Activated naive CD8-positive, alpha-beta T cell treated with anti-CD3 and anti-CD28 coated beads, Interleukin-2, amount 10 ng/mL, durations not matched to agents 7 days and 5 days (primary cell): ENCODE data around the gene SPTLC2. TPM values are rescaled to one million over a fixed set of nuclear protein-coding genes. Genes with fewer than 3 reads are reported as not detected.
"Not testable (repeated sequence)": the region's sequence is repeated elsewhere in the genome, so short reads cannot be mapped to it uniquely, and the experiment has no call there.

ENCODE experiments used
- ATAC-seq: fragments of 150-1000 bp; cut with Tn5 transposase; one replicate; pipeline ENCODE4 v1.10.0; 2021; ENCODE audit warnings: low read depth, moderate library complexity
- POLR2A ChIA-PET: fragments of 350-600 bp; sonication (Branson Sonifier 250); formaldehyde crosslinking; loops from one replicate; lab custom pipeline; 2021; ENCODE audit warnings: antibody characterized with exemption; lab: Charles Lee
- DNase-seq: peaks from one replicate; pipeline ENCODE4 v3.0.0; 2021
- H3K27ac Mint-ChIP-seq: one replicate; pipeline ENCODE4 v1.8.0; 2022; ENCODE audit warnings: mild to moderate bottlenecking, mixed read lengths
- H3K27me3 Mint-ChIP-seq: one replicate; pipeline ENCODE4 v1.8.0; 2022; ENCODE audit warnings: mild to moderate bottlenecking, moderate library complexity, mixed read lengths
- H3K36me3 Mint-ChIP-seq: one replicate; pipeline ENCODE4 v1.8.0; 2021; ENCODE audit warnings: mild to moderate bottlenecking, mixed read lengths
- H3K4me1 Mint-ChIP-seq: one replicate; pipeline ENCODE4 v1.8.0; 2021; ENCODE audit warnings: mixed read lengths
- H3K4me3 Mint-ChIP-seq: one replicate; pipeline ENCODE4 v1.8.0; 2022; ENCODE audit warnings: mild to moderate bottlenecking, moderate library complexity, mixed read lengths
- H3K9me3 Mint-ChIP-seq: one replicate; pipeline ENCODE4 v1.8.0; 2021; ENCODE audit warnings: mixed read lengths
- total RNA-seq, 2 experiments: library from RNA; stranded (reverse); gene quantifications; one replicate each; pipeline ENCODE4 v1.2.3, GENCODE V29; 2021

Gene SPTLC2
- total RNA-seq, 2 experiments from 2014 or later, result 57.1 to 60.6 TPM

GRCh38 chr14:77547512-77548180, 68.8 kb downstream of the SPTLC2 start:
- Mint-ChIP-seq H3K27me3 (no peaks in the 10 kb centered on the region), H3K27ac (no peak overlapping the region), H3K9me3 (no peaks in the 10 kb centered on the region), H3K4me1 (peaks cover 16% of the 10 kb centered on the region), H3K36me3 (peaks cover 27% of the 10 kb centered on the region), H3K4me3 (no peak overlapping the region)
- DNase-seq, result no peak
- POLR2A ChIA-PET, result no interaction called here
- ATAC-seq, result no peak

GRCh38 chr14:77545171-77545570, 71.3 kb downstream of the SPTLC2 start:
- H3K4me3 Mint-ChIP-seq, POLR2A ChIA-PET, DNase-seq, H3K27ac Mint-ChIP-seq, ATAC-seq, H3K27me3 Mint-ChIP-seq, H3K9me3 Mint-ChIP-seq: not testable (repeated sequence)
- H3K4me1 Mint-ChIP-seq, result peaks cover 16% of the 10 kb centered on the region
- H3K36me3 Mint-ChIP-seq, result peaks cover 24% of the 10 kb centered on the region

GRCh38 chr14:77544571-77544970, 71.9 kb downstream of the SPTLC2 start:
- Mint-ChIP-seq H3K36me3 (peaks cover 21% of the 10 kb centered on the region), H3K27ac (peak overlapping the region; percentile 19), H3K4me1 (peaks cover 16% of the 10 kb centered on the region), H3K27me3 (no peaks in the 10 kb centered on the region), H3K4me3 (no peak overlapping the region), H3K9me3 (no peaks in the 10 kb centered on the region)
- no peak for DNase-seq
- POLR2A ChIA-PET, result interaction anchor here (0.6 kb wide), 1 partner anchor 126 kb away, joined by 3 read pairs; no protein-coding TSS in a partner anchor
- no peak for ATAC-seq

- POLR2A ChIA-PET, result interaction anchor here (0.6 kb wide), 1 partner anchor 127 kb away, joined by 3 read pairs; no protein-coding TSS in a partner anchor
- H3K4me3 Mint-ChIP-seq, result no peak overlapping the region
- peaks cover 21% of the 10 kb centered on the region for H3K36me3 Mint-ChIP-seq
- peaks cover 16% of the 10 kb centered on the region for H3K4me1 Mint-ChIP-seq
- H3K9me3 Mint-ChIP-seq, result no peaks in the 10 kb centered on the region
- DNase-seq, result no peak
- no peaks in the 10 kb centered on the region for H3K27me3 Mint-ChIP-seq
- no peak for ATAC-seq
- no peak overlapping the region for H3K27ac Mint-ChIP-seq
These were observed 72.7 kb downstream of the SPTLC2 start for GRCh38 chr14:77543637-77544334.

DNA sequence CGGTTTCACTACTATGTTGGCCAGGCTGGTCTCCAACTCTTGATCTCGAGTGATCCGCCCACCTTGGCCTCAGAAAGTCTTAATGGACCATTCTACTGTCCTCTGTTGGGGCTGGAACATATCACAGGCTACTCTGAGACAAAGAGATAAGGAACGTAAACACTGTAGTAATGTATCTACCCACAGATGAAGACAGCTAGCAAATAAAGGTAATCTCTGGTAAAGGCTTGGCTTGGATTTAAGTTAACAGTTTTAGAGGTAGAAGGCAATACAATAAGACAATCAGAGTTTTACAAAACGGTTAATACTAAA, 73.2 kb downstream of the SPTLC2 start:
- Mint-ChIP-seq H3K9me3 (no peaks in the 10 kb centered on the region), H3K27ac (no peak overlapping the region), H3K27me3 (no peaks in the 10 kb centered on the region), H3K36me3 (peaks cover 18% of the 10 kb centered on the region), H3K4me3 (no peak overlapping the region), H3K4me1 (peaks cover 17% of the 10 kb centered on the region)
- DNase-seq (no peak), ATAC-seq (no peak)
- POLR2A ChIA-PET, result no interaction called here

DNA sequence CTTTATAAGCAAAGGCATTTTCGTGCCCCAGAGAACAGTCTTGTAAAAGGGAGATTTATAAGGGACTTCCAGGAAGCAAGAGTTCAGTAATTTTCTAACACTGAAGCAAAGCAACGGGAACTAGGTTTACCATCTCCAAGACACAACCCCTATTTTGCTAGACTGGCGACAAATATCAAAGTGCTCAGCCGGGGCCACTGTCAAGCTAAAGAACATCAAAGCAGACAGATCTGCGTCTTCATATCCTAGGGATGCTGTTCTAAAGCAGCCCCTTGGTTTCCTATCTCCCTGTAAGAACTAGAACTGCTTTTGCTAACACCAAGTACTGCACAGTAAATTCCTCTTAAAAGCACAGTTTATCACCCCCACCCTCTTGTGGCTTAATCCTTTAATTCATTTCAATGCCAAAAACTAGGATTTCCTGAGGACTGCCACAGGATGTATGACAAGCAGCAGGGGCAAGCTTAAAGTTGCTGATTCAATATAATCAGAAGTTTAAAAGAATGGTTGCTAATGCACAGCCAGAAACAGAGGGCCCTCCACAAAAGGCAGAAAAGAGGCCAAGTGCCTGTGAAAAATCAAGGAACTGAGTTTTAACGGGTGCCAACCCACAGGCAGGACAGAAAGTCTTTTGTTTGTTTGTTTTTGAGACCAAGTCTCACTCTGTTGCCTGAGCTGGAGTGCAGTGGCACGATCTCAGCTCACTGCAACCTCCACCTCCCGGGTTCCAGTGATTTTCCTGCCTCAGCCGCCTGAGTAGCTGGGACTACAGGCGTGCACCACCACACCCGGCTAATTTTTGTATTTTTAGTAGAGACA, 73.8 kb downstream of the SPTLC2 start:
- H3K4me1 Mint-ChIP-seq, result peaks cover 20% of the 10 kb centered on the region
- POLR2A ChIA-PET, result no interaction called here
- no peaks in the 10 kb centered on the region for H3K9me3 Mint-ChIP-seq
- no peak for ATAC-seq
- peaks cover 19% of the 10 kb centered on the region for H3K36me3 Mint-ChIP-seq
- no peaks in the 10 kb centered on the region for H3K27me3 Mint-ChIP-seq
- DNase-seq, result no peak
- peak overlapping the region; percentile 41 for H3K27ac Mint-ChIP-seq
- H3K4me3 Mint-ChIP-seq, result no peak overlapping the region

DNA sequence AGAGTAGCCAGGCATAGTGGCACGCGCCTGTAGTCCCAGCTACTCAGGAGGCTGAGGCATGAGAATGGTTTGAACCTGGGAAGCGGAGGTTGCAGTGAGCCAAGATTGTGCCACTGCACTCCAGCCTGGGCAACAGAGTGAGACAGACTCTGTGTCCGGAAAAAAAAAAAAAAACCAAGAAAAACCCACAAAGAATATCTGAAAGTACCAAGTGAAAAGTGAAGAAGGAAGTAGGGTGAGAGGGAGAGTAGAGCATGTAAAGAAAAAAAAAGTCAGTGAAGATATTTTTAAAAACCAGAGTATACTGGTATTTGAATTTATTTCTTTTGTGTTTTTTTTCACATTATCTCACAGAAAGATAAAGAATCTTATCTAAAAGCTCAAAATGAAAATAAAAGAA, 74.5 kb downstream of the SPTLC2 start:
- Mint-ChIP-seq H3K27me3 (no peaks in the 10 kb centered on the region), H3K4me1 (peaks cover 20% of the 10 kb centered on the region), H3K36me3 (peaks cover 19% of the 10 kb centered on the region), H3K4me3 (no peak overlapping the region), H3K27ac (no peak overlapping the region), H3K9me3 (no peaks in the 10 kb centered on the region)
- ATAC-seq, result no peak
- no peak for DNase-seq
- POLR2A ChIA-PET, result no interaction called here

DNA sequence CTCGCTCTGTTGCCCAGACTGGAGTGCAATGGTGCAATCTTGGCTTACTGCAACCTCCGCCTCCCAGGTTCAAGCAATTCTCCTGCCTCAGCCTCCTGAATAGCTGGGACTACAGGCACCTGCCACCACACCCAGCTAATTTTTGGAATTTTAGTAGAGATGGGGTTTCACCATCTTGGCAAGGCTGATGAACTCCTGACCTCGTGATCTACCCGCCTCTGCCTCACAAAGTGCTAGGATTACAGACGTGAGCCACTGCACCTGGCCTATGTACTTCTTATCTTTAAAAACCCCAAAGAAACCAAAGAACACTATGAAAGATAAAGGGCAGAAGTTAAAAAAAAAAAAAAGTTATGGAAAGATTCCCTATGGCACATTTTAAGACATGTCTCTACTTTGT, 79.5 kb downstream of the SPTLC2 start:
- H3K27ac Mint-ChIP-seq, POLR2A ChIA-PET, DNase-seq, H3K4me1 Mint-ChIP-seq, ATAC-seq, H3K9me3 Mint-ChIP-seq, H3K27me3 Mint-ChIP-seq, H3K4me3 Mint-ChIP-seq: not testable (repeated sequence)
- H3K36me3 Mint-ChIP-seq, result peaks cover 30% of the 10 kb centered on the region

DNA sequence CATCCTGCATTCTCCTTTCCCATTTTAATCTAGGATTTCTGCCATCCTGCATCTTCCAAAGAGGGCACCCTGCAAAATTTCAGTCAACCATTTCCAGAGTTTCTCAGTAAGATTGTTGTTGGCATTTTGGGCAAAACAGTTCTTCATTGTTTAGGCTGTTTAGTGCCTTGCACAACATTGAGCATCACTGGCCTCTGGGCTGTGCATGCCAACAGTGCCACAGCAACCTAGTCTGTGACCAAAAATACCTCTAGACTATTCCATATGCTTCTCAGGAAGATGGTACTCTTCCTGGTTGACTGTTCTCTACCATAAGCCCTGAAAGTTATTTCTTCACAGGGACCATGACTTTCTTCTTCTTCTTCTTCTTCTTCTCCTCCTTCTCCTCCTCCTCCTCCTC, 85.4 kb downstream of the SPTLC2 start:
- ATAC-seq (no peak), DNase-seq (no peak)
- H3K27me3 Mint-ChIP-seq, result no peaks in the 10 kb centered on the region
- no peak overlapping the region for H3K27ac Mint-ChIP-seq
- H3K9me3 Mint-ChIP-seq, result no peaks in the 10 kb centered on the region
- no peak overlapping the region for H3K4me3 Mint-ChIP-seq
- peaks cover 37% of the 10 kb centered on the region for H3K36me3 Mint-ChIP-seq
- POLR2A ChIA-PET, result no interaction called here
- H3K4me1 Mint-ChIP-seq, result peaks cover 14% of the 10 kb centered on the region

DNA sequence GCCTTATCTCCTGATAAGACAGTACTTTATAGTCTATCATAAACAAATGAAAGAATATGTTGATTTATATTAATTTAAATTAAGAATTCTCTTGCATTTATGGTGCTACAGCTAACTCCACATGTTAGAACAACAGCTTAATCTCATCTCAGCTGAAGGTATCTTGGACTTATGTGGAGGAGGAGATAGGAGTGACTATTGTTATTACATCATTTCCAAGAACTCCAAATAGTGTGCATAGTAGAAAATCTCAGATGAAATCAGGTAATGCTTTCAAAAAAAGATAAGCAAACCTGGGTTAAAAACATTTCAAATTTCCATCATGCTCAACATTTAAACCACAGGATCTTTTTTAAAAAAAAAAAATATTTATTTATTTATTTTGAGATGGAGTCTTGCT, 86.5 kb downstream of the SPTLC2 start:
- Mint-ChIP-seq H3K4me3 (no peak overlapping the region), H3K4me1 (peaks cover 14% of the 10 kb centered on the region), H3K27me3 (no peaks in the 10 kb centered on the region), H3K27ac (no peak overlapping the region), H3K9me3 (no peaks in the 10 kb centered on the region), H3K36me3 (peaks cover 29% of the 10 kb centered on the region)
- ATAC-seq (no peak), DNase-seq (no peak)
- POLR2A ChIA-PET, result no interaction called here

DNA sequence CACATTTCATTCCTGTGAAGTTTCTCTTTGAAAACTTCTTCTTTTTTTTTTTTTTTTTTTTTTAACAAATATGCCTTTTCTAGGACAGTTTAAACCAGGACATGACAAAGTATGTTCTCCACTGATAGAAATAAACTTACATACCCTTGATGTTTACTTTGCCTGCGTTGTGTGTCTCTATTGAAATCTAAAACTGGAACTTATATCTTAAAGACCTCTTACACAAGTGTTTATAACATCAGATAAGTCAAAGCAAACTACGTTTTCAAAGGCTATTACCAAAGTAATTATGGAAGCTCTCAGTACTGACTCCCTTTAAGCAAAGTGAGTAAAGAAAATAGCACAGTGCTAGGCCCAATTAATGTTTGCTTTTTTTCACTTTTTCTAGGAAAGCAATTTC, 87.2 kb downstream of the SPTLC2 start:
- H3K4me3 Mint-ChIP-seq, result no peak overlapping the region
- H3K4me1 Mint-ChIP-seq, result peaks cover 16% of the 10 kb centered on the region
- POLR2A ChIA-PET, result no interaction called here
- no peaks in the 10 kb centered on the region for H3K27me3 Mint-ChIP-seq
- H3K9me3 Mint-ChIP-seq, result no peaks in the 10 kb centered on the region
- H3K27ac Mint-ChIP-seq, result no peak overlapping the region
- DNase-seq (no peak), ATAC-seq (no peak)
- peaks cover 28% of the 10 kb centered on the region for H3K36me3 Mint-ChIP-seq

- H3K27ac Mint-ChIP-seq, H3K4me3 Mint-ChIP-seq, ATAC-seq, H3K27me3 Mint-ChIP-seq, DNase-seq, H3K9me3 Mint-ChIP-seq, POLR2A ChIA-PET: not testable (repeated sequence)
- peaks cover 16% of the 10 kb centered on the region for H3K4me1 Mint-ChIP-seq
- peaks cover 27% of the 10 kb centered on the region for H3K36me3 Mint-ChIP-seq
These were observed 87.7 kb downstream of the SPTLC2 start for GRCh38 chr14:77528701-77529100.

GRCh38 chr14:77526266-77526665, 90.2 kb downstream of the SPTLC2 start:
- H3K27me3 Mint-ChIP-seq, result no peaks in the 10 kb centered on the region
- ATAC-seq, result no peak

More at GRCh38 chr14:77526266-77526665, 90.2 kb downstream of the SPTLC2 start:
- H3K27ac Mint-ChIP-seq, result no peak overlapping the region
- H3K9me3 Mint-ChIP-seq, result no peaks in the 10 kb centered on the region
- no peak overlapping the region for H3K4me3 Mint-ChIP-seq
- H3K4me1 Mint-ChIP-seq, result peaks cover 15% of the 10 kb centered on the region
- POLR2A ChIA-PET, result no interaction called here
- peaks cover 17% of the 10 kb centered on the region for H3K36me3 Mint-ChIP-seq
- DNase-seq, result no peak
